Kidney epithelial cell (primary cell): ENCODE results near the gene DNAJC8. TPM values are rescaled to one million over a fixed set of nuclear protein-coding genes. Genes with fewer than 3 reads are reported as not detected.

Source experiments
- DNase-seq: peaks from one replicate; pipeline ENCODE4 v3.0.0-alpha.2; 2010; ENCODE audit warnings: low read depth
- H3K27me3 ChIP-seq: 2 replicates; pipeline ENCODE4 v1.6.0; 2011; ENCODE audit warnings: low read length; ENCODE audit not compliant: control insufficient read depth, insufficient read depth
- H3K36me3 ChIP-seq: 2 replicates; pipeline ENCODE4 v1.5.1; 2011; ENCODE audit warnings: low read length; ENCODE audit not compliant: control insufficient read depth, insufficient read depth
- H3K4me3 ChIP-seq: 2 replicates; pipeline ENCODE4 v1.5.1; 2011; ENCODE audit warnings: low read depth, mild to moderate bottlenecking, control low read depth, low read length
- CTCF ChIP-seq: IDR thresholded peaks from 2 replicates; pipeline ENCODE4 v1.5.1; 2011; ENCODE audit warnings: mild to moderate bottlenecking, moderate library complexity, low read length, control low read depth, inconsistent platforms; ENCODE audit not compliant: insufficient read depth, poor library complexity, severe bottlenecking
- total RNA-seq: library from RNA; depleted of rRNA; stranded (reverse); fragments of >200 nt; gene quantifications from 2 replicates; pipeline ENCODE4 v1.2.3, GENCODE V29; 2015

DNAJC8 gene
- total RNA-seq, 1 donor from 2014 or later = 93.3 TPM

- no peak for DNase-seq
Measured at GRCh38 chr1:28205243-28205642, 27.6 kb downstream of the DNAJC8 start.

GRCh38 chr1:28200234-28200873 is 32.5 kb downstream of the DNAJC8 start:
- Histone ChIP-seq H3K27me3 (no peaks in the 10 kb centered on the region), H3K36me3 (peaks cover 5% of the 10 kb centered on the region), H3K4me3 (no peak overlapping the region)
- TF ChIP-seq CTCF = no peak
- no peak for DNase-seq

More at GRCh38 chr1:28205243-28205642, 27.6 kb downstream of the DNAJC8 start:
- no peaks in the 10 kb centered on the region for H3K27me3 ChIP-seq
- peaks cover 3% of the 10 kb centered on the region for H3K36me3 ChIP-seq
- no peak overlapping the region for H3K4me3 ChIP-seq
- no peak for TF ChIP-seq CTCF

GRCh38 chr1:28199328-28200233 is 33.2 kb downstream of the DNAJC8 start:
- Histone ChIP-seq H3K27me3 (no peaks in the 10 kb centered on the region), H3K4me3 (no peak overlapping the region), H3K36me3 (peaks cover 5% of the 10 kb centered on the region)
- TF ChIP-seq CTCF = no peak
- no peak for DNase-seq

GRCh38 chr1:28197682-28198415 is 35.0 kb downstream of the DNAJC8 start:
- DNase-seq = no peak
- H3K27me3 ChIP-seq = no peaks in the 10 kb centered on the region
- no peak overlapping the region for H3K4me3 ChIP-seq
- peaks cover 5% of the 10 kb centered on the region for H3K36me3 ChIP-seq
- TF ChIP-seq CTCF = no peak

GRCh38 chr1:28196330-28196729 is 36.5 kb downstream of the DNAJC8 start:
- no peak for TF ChIP-seq CTCF
- Histone ChIP-seq H3K27me3 (no peaks in the 10 kb centered on the region), H3K4me3 (no peak overlapping the region), H3K36me3 (peaks cover 5% of the 10 kb centered on the region)
- DNase-seq = no peak
